DMS79 treated with DMSO at 0.1 percent for 48 hours (cell line): Measurements from ENCODE around the gene MILR1.
"Not testable (repeated sequence)": the region's sequence is repeated elsewhere in the genome, so short reads cannot be mapped to it uniquely, and the experiment has no call there.

ENCODE experiments used
- DNase-seq: peaks from one replicate; lab custom pipeline; 2025; lab: John Stamatoyannopoulos, UW

Gene MILR1

GRCh38 chr17:64471440-64471839 is 22.5 kb downstream of the MILR1 start:
- no peak for DNase-seq

GRCh38 chr17:64472564-64472963 is 23.6 kb downstream of the MILR1 start:
- DNase-seq, result no peak

GRCh38 chr17:64477849-64478248 is 28.9 kb downstream of the MILR1 start:
- DNase-seq, result no peak

- no peak for DNase-seq
These were observed 32.0 kb downstream of the MILR1 start for GRCh38 chr17:64480951-64481350.

- no peak for DNase-seq
These were observed 35.5 kb downstream of the MILR1 start for GRCh38 chr17:64484380-64484779.

- DNase-seq, result no peak
These were observed 39.4 kb downstream of the MILR1 start for GRCh38 chr17:64488301-64488700.

GRCh38 chr17:64491034-64491860 is 42.3 kb downstream of the MILR1 start:
- DNase-seq, result no peak

GRCh38 chr17:64491994-64492393 is 43.1 kb downstream of the MILR1 start:
- DNase-seq, result no peak

- DNase-seq, result no peak
These were observed 43.7 kb downstream of the MILR1 start for GRCh38 chr17:64492481-64493109.

GRCh38 chr17:64494121-64494520 is 45.2 kb downstream of the MILR1 start:
- DNase-seq, result no peak

GRCh38 chr17:64495300-64495699 is 46.4 kb downstream of the MILR1 start:
- not testable (repeated sequence) for DNase-seq

GRCh38 chr17:64496348-64496785 is 47.5 kb downstream of the MILR1 start:
- no peak for DNase-seq

- peak; percentile 67 for DNase-seq
These were observed 48.1 kb downstream of the MILR1 start, which contains the start of gene POLG2 for GRCh38 chr17:64496786-64497564. Gene POLG2 (minus strand): TSS chr17:64497054. CDS start chr17:64496968, 86 bp downstream.

GRCh38 chr17:64497565-64498035 is 48.7 kb downstream of the MILR1 start:
- DNase-seq, result no peak

GRCh38 chr17:64498308-64499203 is 49.6 kb downstream of the MILR1 start:
- no peak for DNase-seq

GRCh38 chr17:64499805-64500486 is 51.0 kb downstream of the MILR1 start:
- no peak for DNase-seq

- DNase-seq, result no peak
These were observed 51.6 kb downstream of the MILR1 start for GRCh38 chr17:64500487-64500859.

GRCh38 chr17:64500862-64501765 is 52.2 kb downstream of the MILR1 start:
- no peak for DNase-seq

GRCh38 chr17:64502021-64502420 is 53.1 kb downstream of the MILR1 start:
- no peak for DNase-seq

GRCh38 chr17:64502809-64503208 is 53.9 kb downstream of the MILR1 start:
- DNase-seq, result no peak
